ENCODE data around the gene BAZ2A.
"Not testable (repeated sequence)": the region's sequence is repeated elsewhere in the genome, so short reads cannot be mapped to it uniquely, and the experiment has no call there.

BAZ2A gene

GRCh38 chr12:56630180-56630632 is at the start of gene BAZ2A:
Gene BAZ2A (minus strand): TSS chr12:56630326. CDS start chr12:56617530, 12,796 bp downstream.
- DNase-seq (ENCODE audit: low spot score): peak; percentile 98

- no peak for DNase-seq (ENCODE audit: low spot score)
Measured at GRCh38 chr12:56678852-56679251, 48.7 kb upstream of the BAZ2A start.

- DNase-seq (ENCODE audit: low spot score): no peak
Measured at GRCh38 chr12:56677680-56678079, 47.6 kb upstream of the BAZ2A start.

- DNase-seq (ENCODE audit: low spot score): no peak
Measured at GRCh38 chr12:56676851-56677580, 46.9 kb upstream of the BAZ2A start.

DNA sequence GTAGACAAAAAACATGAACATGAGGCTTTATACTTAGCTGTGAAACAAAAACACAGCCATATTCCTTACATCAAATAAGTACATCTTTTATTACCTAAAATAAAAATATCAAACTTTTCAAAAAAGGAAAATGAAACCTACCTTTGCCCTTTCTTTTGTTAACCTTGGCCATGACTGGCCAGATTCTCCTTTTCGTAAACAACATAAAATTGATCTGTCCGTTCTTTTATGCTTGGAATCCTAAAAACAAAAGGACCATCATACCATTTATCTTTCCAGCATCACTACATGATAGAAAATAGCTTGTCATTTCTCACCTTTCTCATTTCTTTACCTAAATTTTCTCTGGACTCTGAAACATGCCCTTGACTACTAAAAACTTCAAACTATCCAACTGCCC is 41.5 kb upstream of the BAZ2A start:
- DNase-seq (ENCODE audit: low spot score): no peak

DNA sequence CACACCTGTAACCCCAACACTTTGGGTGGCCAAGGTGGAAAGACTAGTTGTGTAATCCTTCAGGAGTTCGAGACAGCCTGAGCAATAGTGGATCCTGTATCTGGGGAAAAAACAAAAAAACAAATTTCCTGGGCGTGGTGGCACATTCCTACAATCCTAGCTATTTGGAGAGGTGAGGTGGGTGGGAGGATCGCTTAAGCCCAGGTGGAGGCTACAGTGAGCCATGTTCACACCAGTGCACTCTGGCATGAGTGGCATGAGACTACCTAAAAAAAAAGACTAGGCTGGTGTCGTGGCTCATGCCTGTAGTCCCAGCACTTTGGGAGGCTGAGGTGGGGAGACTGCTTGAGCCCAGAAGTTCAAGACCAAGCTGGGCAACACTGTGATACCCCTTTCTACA is 40.7 kb upstream of the BAZ2A start:
- no peak for DNase-seq (ENCODE audit: low spot score)

DNA sequence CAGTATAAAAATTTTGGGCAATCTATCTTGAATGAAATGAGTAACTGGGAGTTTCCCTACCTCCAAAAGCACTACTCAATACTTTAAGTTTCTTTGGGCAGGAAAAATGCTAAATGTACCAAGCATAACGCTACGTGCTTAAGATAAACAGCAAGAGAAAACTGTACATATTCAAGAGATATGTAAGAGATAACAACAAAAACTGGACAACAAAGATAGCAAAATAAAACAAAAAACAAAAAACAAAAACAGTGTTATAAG is 38.0 kb upstream of the BAZ2A start:
- no peak for DNase-seq (ENCODE audit: low spot score)

DNA sequence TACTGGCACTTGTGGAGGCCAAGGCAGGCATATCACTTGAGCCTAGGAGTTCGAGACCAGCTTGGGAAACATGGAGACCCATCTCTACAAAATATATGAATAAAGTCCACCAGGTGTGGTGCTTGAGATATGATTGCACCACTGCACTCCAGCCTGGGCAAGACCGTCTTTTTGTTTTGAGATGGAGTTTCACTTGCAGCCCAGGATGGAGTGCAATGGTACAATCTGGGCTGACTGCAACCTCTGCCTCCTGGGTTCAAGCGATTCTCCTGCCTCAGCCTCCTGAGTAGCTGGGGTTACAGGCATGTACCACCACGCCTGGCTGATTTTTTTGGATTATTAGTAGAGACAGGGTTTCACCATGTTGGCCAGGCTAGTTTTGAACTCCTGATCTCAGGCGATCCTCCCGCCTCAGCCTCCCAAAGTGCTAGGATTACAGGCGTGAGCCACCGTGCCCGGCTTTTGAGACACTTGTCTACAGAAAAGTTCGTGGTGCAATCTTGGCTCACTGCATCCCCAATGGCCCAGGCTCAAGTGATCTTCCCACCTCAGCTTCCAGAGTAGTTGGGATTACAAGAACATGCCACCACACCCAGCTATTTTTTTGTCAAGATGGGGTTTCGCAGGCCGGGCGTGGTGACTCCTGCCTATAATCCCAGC is 32.0 kb upstream of the BAZ2A start:
- no peak for DNase-seq (ENCODE audit: low spot score)

GRCh38 chr12:56661560-56661959 is 31.4 kb upstream of the BAZ2A start:
- DNase-seq (ENCODE audit: low spot score): no peak

- no peak for DNase-seq (ENCODE audit: low spot score)
Measured at GRCh38 chr12:56658921-56659320, 28.8 kb upstream of the BAZ2A start.

- DNase-seq (ENCODE audit: low spot score): no peak
Measured at GRCh38 chr12:56657416-56658379, 27.6 kb upstream of the BAZ2A start.

DNA sequence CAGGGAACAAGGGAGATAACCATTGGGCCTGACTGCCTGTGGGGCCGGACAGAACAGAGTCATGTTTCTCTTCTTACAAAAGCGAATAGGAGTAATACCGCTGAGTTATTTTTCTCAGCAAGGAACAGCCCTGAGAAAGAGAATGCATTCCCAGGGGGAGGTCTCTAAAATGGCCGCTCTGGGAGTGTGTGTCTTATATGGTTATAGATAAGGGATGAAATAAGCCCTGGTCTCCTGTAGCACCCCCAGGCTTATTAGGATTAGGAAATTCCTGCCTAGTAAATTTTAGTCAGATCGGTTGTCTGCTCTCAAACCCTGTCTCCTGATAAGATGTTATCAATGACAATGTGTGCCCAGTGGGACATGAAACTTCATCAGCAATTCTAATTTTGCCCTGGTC is 23.7 kb upstream of the BAZ2A start:
- not testable (repeated sequence) for DNase-seq (ENCODE audit: low spot score)

DNA sequence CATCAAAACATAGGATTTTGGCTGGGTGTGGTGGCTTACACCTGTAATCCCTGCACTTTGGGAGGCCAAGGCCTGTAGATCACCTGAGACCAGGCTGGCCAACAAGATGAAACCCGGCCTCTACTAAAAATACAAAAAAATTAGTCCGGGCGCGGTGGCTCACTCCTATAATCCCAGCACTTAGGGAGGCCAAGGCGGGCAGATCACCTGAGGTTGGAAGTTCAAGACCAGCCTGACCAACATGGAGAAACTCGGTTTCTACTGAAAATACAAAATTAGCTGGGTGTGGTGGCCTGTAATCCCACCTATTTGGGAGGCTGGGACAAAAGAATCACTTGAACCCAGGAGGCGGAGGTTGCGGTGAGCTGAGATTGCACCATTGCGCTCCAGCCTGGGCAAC is 17.9 kb upstream of the BAZ2A start:
- not testable (repeated sequence) for DNase-seq (ENCODE audit: low spot score)

DNA sequence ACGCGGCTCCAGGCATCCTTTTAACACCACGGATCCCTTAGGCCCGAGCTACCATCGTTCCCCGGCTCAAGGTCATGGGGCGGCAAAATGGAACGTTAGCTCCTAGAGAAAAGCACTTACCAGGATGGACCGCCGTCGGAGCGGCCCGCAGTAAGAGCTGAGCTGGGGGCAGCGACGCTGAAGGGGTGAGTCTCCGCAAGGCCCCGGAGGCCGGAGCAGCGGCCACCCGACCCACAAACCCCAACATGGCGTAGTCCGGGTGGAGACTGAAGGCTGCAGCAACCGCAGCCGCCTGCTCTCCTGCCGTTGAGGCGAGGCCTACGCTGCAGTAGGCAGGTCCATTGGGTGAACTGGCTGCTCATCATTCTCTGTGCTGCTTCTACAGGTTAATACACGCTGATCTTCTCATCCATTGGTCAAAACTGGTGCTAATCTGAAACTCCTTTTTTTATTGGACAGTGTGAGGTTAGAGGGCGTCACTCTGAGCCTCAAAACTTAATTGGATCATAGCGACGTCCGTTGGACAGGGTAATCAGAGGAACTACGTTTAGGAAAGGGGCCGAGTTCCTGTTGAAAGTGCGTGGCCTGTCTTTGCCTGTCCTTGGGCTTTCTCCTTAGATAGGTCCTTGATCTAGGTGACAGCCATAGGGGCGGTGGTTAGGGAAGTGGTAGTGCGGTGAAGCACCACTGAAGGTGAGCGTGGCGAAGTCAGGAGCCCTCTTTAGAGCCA is 15.8 kb upstream of the BAZ2A start, which contains the start of gene ATP5F1B:
ATP5F1B (minus strand) TSS at position 268 of the 730 bp plus-strand sequence; CDS start at position 247, 21 bp downstream.
- peak; percentile 98 for DNase-seq (ENCODE audit: low spot score)

GRCh38 chr12:56645201-56645716 is 15.1 kb upstream of the BAZ2A start:
- DNase-seq (ENCODE audit: low spot score): no peak

- DNase-seq (ENCODE audit: low spot score): no peak
Measured at GRCh38 chr12:56644654-56645053, 14.5 kb upstream of the BAZ2A start.

DNA sequence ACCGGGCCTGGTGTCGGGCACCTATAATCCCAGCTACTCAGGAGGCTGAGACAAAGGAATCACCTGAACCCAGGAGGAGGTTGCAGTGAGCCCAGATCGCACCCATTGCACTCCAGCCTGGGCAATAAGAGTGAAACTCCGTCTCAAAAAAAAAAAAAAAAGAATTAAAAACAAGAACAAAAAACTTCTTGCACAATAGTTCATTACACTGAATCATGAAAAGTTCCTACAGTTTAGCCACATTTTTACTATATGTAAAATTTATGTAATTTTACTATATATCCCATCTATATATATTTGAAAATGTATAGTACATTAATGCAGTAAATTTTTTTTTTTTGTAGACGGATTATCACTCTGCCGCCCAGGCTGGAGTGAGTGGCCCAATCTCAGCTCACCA is 11.1 kb upstream of the BAZ2A start:
- no peak for DNase-seq (ENCODE audit: low spot score)

DNA sequence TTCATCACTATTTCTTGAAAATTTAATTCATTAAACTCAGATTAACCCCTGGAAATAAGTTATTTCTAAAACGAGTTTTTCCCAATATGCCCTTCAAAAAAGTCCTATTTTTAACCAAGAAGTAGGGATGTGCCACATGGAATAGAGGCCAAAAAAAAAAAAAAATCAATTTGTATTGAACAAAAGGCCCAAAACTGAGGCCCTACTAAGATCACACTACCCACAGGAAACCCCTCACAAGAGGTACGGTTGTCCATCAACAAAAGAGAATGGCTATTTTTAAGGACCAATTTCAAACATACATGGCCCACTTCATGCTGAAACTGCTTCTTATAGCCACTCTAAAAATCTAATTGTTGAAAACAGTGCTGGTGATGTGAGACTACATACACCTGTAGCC is 7.5 kb upstream of the BAZ2A start:
- DNase-seq (ENCODE audit: low spot score): no peak

DNA sequence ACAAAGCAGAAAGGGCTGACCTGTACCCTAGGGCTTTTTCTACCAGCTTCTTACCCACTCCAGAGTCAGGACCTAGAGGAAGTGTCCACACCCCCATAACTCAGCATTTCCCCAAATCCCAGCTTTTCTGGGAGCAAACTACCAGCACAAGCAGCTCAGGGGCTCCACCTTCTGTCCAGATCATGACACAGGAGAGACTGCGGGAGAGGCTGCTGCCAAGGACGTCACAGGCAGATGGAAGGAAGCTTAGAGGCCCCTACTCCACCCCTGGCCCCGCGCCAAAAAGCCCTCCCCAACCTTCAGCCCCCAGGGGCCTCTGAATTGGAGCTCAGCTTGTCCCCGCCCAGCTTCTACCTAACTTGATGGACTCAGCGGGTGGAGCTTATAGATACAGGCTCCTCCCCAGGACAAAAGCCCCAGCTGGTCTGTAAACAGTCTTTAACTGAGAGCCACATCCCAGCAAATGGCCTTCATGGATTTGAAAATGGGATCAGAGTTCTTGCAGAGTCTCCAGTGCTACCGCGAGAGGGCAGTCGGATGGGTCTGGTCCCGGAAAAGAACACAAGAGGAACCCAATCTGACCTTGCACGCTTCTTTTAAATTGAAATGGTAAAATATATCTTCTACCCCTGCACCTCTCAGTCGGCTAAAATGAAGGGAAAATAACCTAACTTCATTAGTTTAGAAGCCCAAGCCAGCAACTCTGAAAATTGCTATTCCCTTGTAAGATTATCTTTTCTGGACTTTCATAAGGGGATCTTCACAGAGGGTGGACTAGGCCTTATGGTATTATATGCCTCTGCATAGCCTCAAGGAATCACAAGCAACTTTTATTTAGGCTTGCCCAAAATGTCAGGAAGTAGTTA is 6.8 kb upstream of the BAZ2A start:
- DNase-seq (ENCODE audit: low spot score): peak; percentile 97

- DNase-seq (ENCODE audit: low spot score): peak; percentile 97
Measured at GRCh38 chr12:56635806-56636674, 5.9 kb upstream of the BAZ2A start.
